CD14-positive monocyte (primary cell): ENCODE measurements around the gene INPP4B. TPM values are rescaled to one million over a fixed set of nuclear protein-coding genes. Genes with fewer than 3 reads are reported as not detected.

Experiments
- DNase-seq, 3 donors: peaks; one replicate each; pipeline ENCODE4 v3.0.0-alpha.2; 2011 to 2022
- H2AFZ ChIP-seq: 2 replicates; pipeline ENCODE4 v1.6.0; 2012; ENCODE audit warnings: mild to moderate bottlenecking, low read depth, low read length, inconsistent platforms; ENCODE audit not compliant: insufficient read depth, poor library complexity, severe bottlenecking
- H3K27ac ChIP-seq, 2 donors: 1 replicate in 1 of 2; 2 replicates in 1 of 2; pipeline ENCODE4 v1.5.1; 2012 to 2013; ENCODE audit warnings: low read length in 2 of 2, control low read depth in 1 of 2, inconsistent platforms in 1 of 2, low read depth in 1 of 2, mild to moderate bottlenecking in 1 of 2
- H3K27me3 ChIP-seq, 2 donors: one replicate each; pipeline versions ENCODE4 v1.6.0 to v1.6.1; 2011 to 2013; ENCODE audit warnings: low read length in 2 of 2; ENCODE audit not compliant: control insufficient read depth in 2 of 2, insufficient read depth in 2 of 2
- H3K36me3 ChIP-seq, 2 donors: replicated peaks in 1 of 2; 1 replicate in 1 of 2; 2 replicates in 1 of 2; pipeline versions ENCODE4 v1.5.1 to v1.6.1; 2012 to 2013; ENCODE audit warnings: low read length in 2 of 2, control low read depth in 1 of 2, inconsistent platforms in 1 of 2, mild to moderate bottlenecking in 1 of 2; ENCODE audit not compliant: insufficient read depth in 2 of 2, control insufficient read depth in 1 of 2
- H3K4me1 ChIP-seq, 2 donors: 1 replicate in 1 of 2; 2 replicates in 1 of 2; pipeline versions ENCODE4 v1.5.1 to v1.6.1; 2012 to 2013; ENCODE audit warnings: low read length in 2 of 2, control low read depth in 1 of 2, inconsistent platforms in 1 of 2, mild to moderate bottlenecking in 1 of 2, moderate library complexity in 1 of 2; ENCODE audit not compliant: insufficient read depth in 2 of 2, control insufficient read depth in 1 of 2
- H3K4me2 ChIP-seq: replicated peaks from 2 replicates; pipeline ENCODE3; 2012; ENCODE audit warnings: low read length, moderate library complexity, mild to moderate bottlenecking; ENCODE audit not compliant: poor library complexity, severe bottlenecking; ENCODE audit errors: extremely low read depth
- H3K4me3 ChIP-seq, 3 experiments: fragments of 200-600 bp in 1 of 3; sonication (generic) in 1 of 3; replicated peaks in 1 of 3; 1 replicate in 2 of 3; 2 replicates in 1 of 3; pipeline ENCODE4 v1.5.1; 2011 to 2013; ENCODE audit warnings: low read length in 3 of 3, mild to moderate bottlenecking in 3 of 3, control low read depth in 2 of 3, low read depth in 2 of 3, inconsistent platforms in 1 of 3, moderate library complexity in 1 of 3
- H3K79me2 ChIP-seq: 2 replicates; pipeline ENCODE4 v1.6.0; 2012; ENCODE audit warnings: mild to moderate bottlenecking, control low read depth, inconsistent platforms, low read length, moderate library complexity; ENCODE audit not compliant: insufficient read depth
- H3K9ac ChIP-seq: 2 replicates; pipeline ENCODE4 v1.6.0; 2017; ENCODE audit warnings: low read length, mild to moderate bottlenecking; ENCODE audit not compliant: insufficient read depth, poor library complexity, severe bottlenecking
- H3K9me3 ChIP-seq, 2 donors: replicated peaks in 1 of 2; 1 replicate in 1 of 2; 2 replicates in 1 of 2; pipeline versions ENCODE4 v1.5.1 to v1.6.1; 2012 to 2013; ENCODE audit warnings: low read length in 2 of 2, control low read depth in 1 of 2; ENCODE audit not compliant: control insufficient read depth in 1 of 2, insufficient read depth in 1 of 2
- H4K20me1 ChIP-seq: 2 replicates; pipeline ENCODE4 v1.6.0; 2012; ENCODE audit warnings: mild to moderate bottlenecking, low read length, control low read depth, moderate library complexity; ENCODE audit not compliant: insufficient read depth
- H3K27ac Mint-ChIP-seq, 7 donors: one replicate each; pipeline ENCODE4 v1.8.0; 2020; ENCODE audit warnings: mild to moderate bottlenecking in 7 of 7, mixed read lengths in 7 of 7, moderate library complexity in 6 of 7, inconsistent platforms in 2 of 7
- H3K27me3 Mint-ChIP-seq, 3 donors: one replicate each; pipeline ENCODE4 v1.8.0; 2021 to 2022; ENCODE audit warnings: low read depth in 3 of 3, mild to moderate bottlenecking in 3 of 3, mixed read lengths in 3 of 3, moderate library complexity in 3 of 3, inconsistent platforms in 1 of 3
- H3K36me3 Mint-ChIP-seq, 2 donors: one replicate each; pipeline ENCODE4 v1.8.0; 2020; ENCODE audit warnings: mixed read lengths in 2 of 2, inconsistent platforms in 1 of 2, mild to moderate bottlenecking in 1 of 2
- H3K4me1 Mint-ChIP-seq: one replicate; pipeline ENCODE4 v1.8.0; 2020; ENCODE audit warnings: mild to moderate bottlenecking, mixed read lengths
- H3K4me3 Mint-ChIP-seq, 2 donors: one replicate each; pipeline ENCODE4 v1.8.0; 2020; ENCODE audit warnings: mild to moderate bottlenecking in 2 of 2, mixed read lengths in 2 of 2, moderate library complexity in 1 of 2
- H3K9me3 Mint-ChIP-seq, 7 donors: one replicate each; pipeline ENCODE4 v1.8.0; 2020 to 2022; ENCODE audit warnings: mixed read lengths in 7 of 7, mild to moderate bottlenecking in 6 of 7, moderate library complexity in 6 of 7, inconsistent platforms in 2 of 7
- CTCF ChIP-seq: fragments of 200-600 bp; IDR thresholded peaks from one replicate; pipeline ENCODE4 v1.8.0; 2022; ENCODE audit warnings: antibody characterized with exemption, mild to moderate bottlenecking
- WGBS: methylation state at CpG from one replicate; pipeline ENCODE4 v1.1.5; 2013; ENCODE audit warnings: missing lambda C conversion rate; ENCODE audit not compliant: insufficient coverage; 5-methylcytosine and 5-hydroxymethylcytosine counted together
- intact Hi-C, 2 donors: fragments of 100-400 bp; cut with micrococcal nuclease; formaldehyde crosslinking; loops; one replicate each; pipeline versions ENCODE4 v1.15.0 to v1.15.1; 2023
- polyA plus RNA-seq, 3 donors: library from polyadenylated mRNA; depleted of rRNA in 1 of 3; unstranded in 2 of 3; stranded (reverse) in 1 of 3; fragments of 300-500 nt in 2 of 3; fragments of >200 nt in 1 of 3; fragmentation: Illumina TruSeq in 2 of 3; gene quantifications; 1 replicate in 2 of 3; 2 replicates in 1 of 3; pipeline ENCODE4 v1.2.3, GENCODE V29; 2012 to 2021

INPP4B gene
- polyA plus RNA-seq, 3 donors = 0.13 to 0.38 (median 0.22) TPM

GRCh38 chr4:142248946-142249345 is 597.2 kb downstream of the INPP4B start:
- Mint-ChIP-seq H3K9me3 (peaks cover 8 to 19% (median 13%) of the 10 kb centered on the region in 7 donors), H3K4me3 (no peak overlapping the region), H3K4me1 (no peaks in the 10 kb centered on the region), H3K27me3 (no peaks in the 10 kb centered on the region), H3K27ac (no peak overlapping the region), H3K36me3 (no peaks in the 10 kb centered on the region)
- H3K9ac ChIP-seq = no peak overlapping the region
- TF ChIP-seq CTCF = no peak
- H3K9me3 ChIP-seq = peaks cover 0 to 2% of the 10 kb centered on the region in 2 donors
- H3K27me3 ChIP-seq = no peaks in the 10 kb centered on the region
- H3K4me3 ChIP-seq = no peak overlapping the region
- H3K4me1 ChIP-seq = no peaks in the 10 kb centered on the region
- H3K27ac ChIP-seq = no peak overlapping the region
- H3K79me2 ChIP-seq = no peaks in the 10 kb centered on the region
- no peaks in the 10 kb centered on the region for H4K20me1 ChIP-seq
- DNase-seq = no peak
- no CpG with 5 or more reads among the region's 1 CpG for WGBS
- no peaks in the 10 kb centered on the region for H3K36me3 ChIP-seq
- intact Hi-C loops = no loop called here
- no peak overlapping the region for H3K4me2 ChIP-seq
- H2AFZ ChIP-seq = no peak overlapping the region

- H3K27ac Mint-ChIP-seq = no peak overlapping the region
- DNase-seq = no peak
- H3K9ac ChIP-seq = no peak overlapping the region
- no peaks in the 10 kb centered on the region for H3K4me1 ChIP-seq
- no peak for TF ChIP-seq CTCF
- no CpG with 5 or more reads among the region's 2 CpGs for WGBS
- H3K36me3 ChIP-seq = no peaks in the 10 kb centered on the region
- H3K4me1 Mint-ChIP-seq = no peaks in the 10 kb centered on the region
- peaks cover 0 to 8% (median 6%) of the 10 kb centered on the region in 7 donors for H3K9me3 Mint-ChIP-seq
- H2AFZ ChIP-seq = no peak overlapping the region
- intact Hi-C loops = no loop called here
- no peaks in the 10 kb centered on the region for H3K27me3 ChIP-seq
- H4K20me1 ChIP-seq = no peaks in the 10 kb centered on the region
- H3K36me3 Mint-ChIP-seq = no peaks in the 10 kb centered on the region
- no peak overlapping the region for H3K4me3 ChIP-seq
- no peaks in the 10 kb centered on the region for H3K79me2 ChIP-seq
- no peak overlapping the region for H3K4me2 ChIP-seq
- no peak overlapping the region for H3K27ac ChIP-seq
- no peaks in the 10 kb centered on the region for H3K27me3 Mint-ChIP-seq
- H3K4me3 Mint-ChIP-seq = no peak overlapping the region
- H3K9me3 ChIP-seq = no peaks in the 10 kb centered on the region
Measured at GRCh38 chr4:142243255-142243654, 602.8 kb downstream of the INPP4B start.
